CD4-positive, alpha-beta T cell (primary cell): ENCODE measurements around the gene GNG14. TPM values are rescaled to one million over a fixed set of nuclear protein-coding genes. Genes with fewer than 3 reads are reported as not detected.

Experiments used
- ATAC-seq: fragments of 200-7000 bp; cut with Tn5 transposase; one replicate; pipeline ENCODE4 v1.10.0; 2022; ENCODE audit warnings: mild to moderate bottlenecking; ENCODE audit not compliant: poor library complexity
- CTCF ChIA-PET: fragments of 350-600 bp; sonication (Branson Sonifier 250); formaldehyde crosslinking; loops from one replicate; lab custom pipeline; 2021; ENCODE audit warnings: antibody characterized with exemption, inconsistent platforms; lab: Charles Lee
- POLR2A ChIA-PET: fragments of 350-600 bp; sonication (Branson Sonifier 250); formaldehyde crosslinking; loops from one replicate; lab custom pipeline; 2021; ENCODE audit warnings: antibody characterized with exemption, inconsistent platforms; lab: Charles Lee
- DNase-seq, 14 experiments: peaks; one replicate each; pipeline ENCODE4 v3.0.0-alpha.2; 2013 to 2020; ENCODE audit warnings: mixed read lengths in 2 of 14
- H3K27ac ChIP-seq, 2 donors: one replicate each; pipeline versions ENCODE4 v1.5.1 to v1.7.0; 2013; ENCODE audit warnings: low read length in 2 of 2, low read depth in 1 of 2, mild to moderate bottlenecking in 1 of 2
- H3K27me3 ChIP-seq, 2 experiments: 1 replicate in 1 of 2; 2 replicates in 1 of 2; pipeline versions ENCODE4 v1.6.1 to v1.7.0; 2013; ENCODE audit warnings: low read length in 2 of 2, control low read depth in 1 of 2, mild to moderate bottlenecking in 1 of 2, moderate library complexity in 1 of 2; ENCODE audit not compliant: insufficient read depth in 2 of 2, control insufficient read depth in 1 of 2
- H3K36me3 ChIP-seq: one replicate; pipeline ENCODE4 v1.6.1; 2013; ENCODE audit warnings: low read length, control low read depth; ENCODE audit not compliant: insufficient read depth
- H3K4me1 ChIP-seq: one replicate; pipeline ENCODE4 v1.6.1; 2013; ENCODE audit warnings: low read length, control low read depth; ENCODE audit not compliant: insufficient read depth
- H3K4me3 ChIP-seq: one replicate; pipeline ENCODE4 v1.5.1; 2013; ENCODE audit warnings: mild to moderate bottlenecking, low read length, moderate library complexity
- H3K9me3 ChIP-seq, 2 experiments: 1 replicate in 1 of 2; 2 replicates in 1 of 2; pipeline versions ENCODE4 v1.6.1 to v1.7.0; 2013; ENCODE audit warnings: low read length in 2 of 2, mild to moderate bottlenecking in 2 of 2, control low read depth in 1 of 2, moderate library complexity in 1 of 2; ENCODE audit not compliant: control insufficient read depth in 1 of 2, insufficient read depth in 1 of 2
- H3K27ac Mint-ChIP-seq: one replicate; pipeline ENCODE4 v1.8.0; 2020; ENCODE audit warnings: mixed read lengths
- H3K27me3 Mint-ChIP-seq: one replicate; pipeline ENCODE4 v1.8.0; 2021; ENCODE audit warnings: mixed read lengths
- H3K36me3 Mint-ChIP-seq: one replicate; pipeline ENCODE4 v1.8.0; 2021; ENCODE audit warnings: low read depth, mixed read lengths
- H3K4me1 Mint-ChIP-seq: one replicate; pipeline ENCODE4 v1.8.0; 2021; ENCODE audit warnings: low read depth, mixed read lengths
- H3K4me3 Mint-ChIP-seq: one replicate; pipeline ENCODE4 v1.8.0; 2020; ENCODE audit warnings: mild to moderate bottlenecking, mixed read lengths
- H3K9me3 Mint-ChIP-seq: one replicate; pipeline ENCODE4 v1.8.0; 2020; ENCODE audit warnings: mixed read lengths
- CTCF ChIP-seq: fragments of 200-600 bp; IDR thresholded peaks from one replicate; pipeline ENCODE4 v1.8.0; 2022; ENCODE audit warnings: antibody characterized with exemption, mild to moderate bottlenecking
- intact Hi-C, 2 experiments: fragments of 100-400 bp; cut with DNase I in 1 of 2; cut with micrococcal nuclease in 1 of 2; formaldehyde crosslinking; loops; one replicate each; pipeline versions ENCODE4 v1.15.1 to v1.9.0; 2023 to 2025; cut with DNase I, micrococcal nuclease
- total RNA-seq, 174 experiments: library from RNA in 2 of 174; stranded (reverse) in 2 of 174; gene quantifications; one replicate each; pipeline ENCODE4 v1.2.3 and lab custom pipeline; 2021 to 2026

GNG14 gene
- total RNA-seq, 2 experiments from 2014 or later, result not detected

DNA sequence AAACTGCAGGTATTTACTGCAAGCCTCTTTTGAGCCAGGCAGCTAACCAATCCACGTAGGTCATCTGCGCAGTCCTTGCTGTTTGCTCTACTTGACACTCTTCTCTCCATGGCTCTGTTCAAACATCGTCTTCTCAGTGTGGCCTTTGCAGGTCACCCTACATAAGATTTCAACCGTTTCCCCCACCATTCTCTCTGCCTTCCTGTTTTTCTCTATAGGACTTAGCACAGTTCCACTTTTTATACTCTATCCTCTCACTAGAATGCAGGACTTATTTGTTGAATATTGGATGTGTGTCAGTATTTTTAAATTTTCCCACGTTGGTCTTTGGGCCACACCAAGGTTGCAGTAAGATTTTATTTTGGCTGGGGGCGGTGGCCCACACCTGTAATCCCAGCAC, 10.3 kb downstream of the GNG14 start:
- CTCF ChIA-PET, result no interaction called here
- Mint-ChIP-seq H3K36me3 (peaks cover 38% of the 10 kb centered on the region), H3K27ac (peak overlapping the region; percentile 73), H3K4me3 (peak overlapping the region; percentile 81), H3K9me3 (no peaks in the 10 kb centered on the region), H3K27me3 (no peaks in the 10 kb centered on the region), H3K4me1 (peaks cover 11% of the 10 kb centered on the region)
- no peak for TF ChIP-seq CTCF
- peaks cover 23% of the 10 kb centered on the region for H3K4me1 ChIP-seq
- H3K4me3 ChIP-seq, result no peak overlapping the region
- intact Hi-C loops, result loop anchor here in 1 of 2 experiments (10.0 kb wide), 1 partner anchor 1193 kb away; the partner anchor contains the start of gene ZNF653
- DNase-seq (no peak), ATAC-seq (no peak)
- POLR2A ChIA-PET, result no interaction called here
- no peak overlapping the region for H3K27ac ChIP-seq
- no peaks in the 10 kb centered on the region for H3K27me3 ChIP-seq
- no peaks in the 10 kb centered on the region for H3K9me3 ChIP-seq
- peaks cover 25% of the 10 kb centered on the region for H3K36me3 ChIP-seq

DNA sequence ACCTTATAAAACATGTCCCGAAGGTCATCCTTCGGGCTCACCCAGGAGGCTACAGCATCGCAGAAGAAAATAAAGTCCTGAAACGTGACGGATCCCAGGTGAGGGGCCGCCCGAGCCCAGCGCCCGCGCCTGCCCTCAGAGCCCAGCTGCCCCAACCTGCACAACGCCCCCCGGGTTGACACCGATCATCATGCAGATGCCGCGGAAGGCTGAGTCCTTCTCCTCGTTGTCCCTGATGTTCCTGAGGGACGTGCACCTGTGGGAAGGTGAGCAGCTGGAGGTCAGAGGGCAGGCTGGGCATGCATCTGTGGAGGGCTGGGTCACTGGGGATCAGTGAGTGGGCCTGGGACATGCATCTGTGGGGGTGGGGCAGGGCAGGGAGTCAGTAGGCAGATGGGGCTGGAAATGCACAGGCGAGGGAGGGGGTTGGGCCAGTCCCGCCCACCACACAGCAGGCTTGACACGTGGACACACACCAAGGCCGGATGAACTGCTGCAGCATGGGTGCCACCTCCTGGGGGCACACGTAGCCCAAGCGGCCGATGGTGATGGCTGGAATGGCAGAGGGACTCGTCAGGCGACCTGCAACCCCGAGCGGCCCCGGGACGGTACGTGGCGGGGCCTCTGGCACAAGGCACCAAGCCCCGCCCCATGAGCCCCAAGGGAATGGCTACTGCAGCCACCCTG, 13.9 kb downstream of the GNG14 start:
- Mint-ChIP-seq H3K27ac (no peak overlapping the region), H3K27me3 (no peaks in the 10 kb centered on the region), H3K4me1 (peaks cover 6% of the 10 kb centered on the region), H3K9me3 (no peaks in the 10 kb centered on the region), H3K4me3 (no peak overlapping the region), H3K36me3 (peaks cover 67% of the 10 kb centered on the region)
- intact Hi-C loops, result no loop called here
- Histone ChIP-seq H3K36me3 (peaks cover 58% of the 10 kb centered on the region), H3K27ac (no peak overlapping the region), H3K4me3 (no peak overlapping the region), H3K27me3 (no peaks in the 10 kb centered on the region), H3K4me1 (peaks cover 6% of the 10 kb centered on the region), H3K9me3 (no peaks in the 10 kb centered on the region)
- POLR2A ChIA-PET, result no interaction called here
- no peak for TF ChIP-seq CTCF
- CTCF ChIA-PET, result no interaction called here
- no peak for DNase-seq
- no peak for ATAC-seq

DNA sequence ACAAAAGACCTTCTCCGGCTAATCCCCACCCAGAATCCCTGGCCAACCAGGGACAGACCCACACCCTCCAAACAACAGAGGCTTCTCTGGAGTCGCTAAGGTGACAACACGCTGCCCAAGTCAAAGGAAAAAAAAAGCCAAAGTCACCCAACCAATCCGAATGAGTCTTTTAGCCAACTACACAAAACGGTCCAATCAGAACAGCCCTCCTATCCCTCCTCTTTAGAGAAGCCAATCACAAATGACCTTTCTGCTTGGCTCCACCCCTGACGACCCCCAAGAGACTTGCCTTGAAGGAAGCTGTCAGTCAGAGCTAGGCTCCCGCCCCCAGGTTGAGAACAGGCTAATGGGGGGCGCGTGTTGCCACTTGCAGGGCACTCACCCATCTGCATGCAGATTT, 15.2 kb downstream of the GNG14 start:
- Mint-ChIP-seq H3K9me3 (no peaks in the 10 kb centered on the region), H3K27me3 (no peaks in the 10 kb centered on the region), H3K27ac (no peak overlapping the region), H3K4me1 (peaks cover 3% of the 10 kb centered on the region), H3K36me3 (peaks cover 69% of the 10 kb centered on the region), H3K4me3 (no peak overlapping the region)
- no peak overlapping the region for H3K4me3 ChIP-seq
- H3K27ac ChIP-seq, result no peak overlapping the region
- ChIA-PET CTCF (no interaction called here), POLR2A (no interaction called here)
- ATAC-seq, result peak; percentile 41
- TF ChIP-seq CTCF, result no peak
- intact Hi-C loops, result no loop called here
- no peaks in the 10 kb centered on the region for H3K9me3 ChIP-seq
- peaks cover 59% of the 10 kb centered on the region for H3K36me3 ChIP-seq
- H3K4me1 ChIP-seq, result no peaks in the 10 kb centered on the region
- peak in 1 of 14 experiments; percentile 32 for DNase-seq
- no peaks in the 10 kb centered on the region for H3K27me3 ChIP-seq
